A673 (cell line): Measurements from ENCODE around the gene POLE.

Experiments used
- CTCF ChIP-seq: fragments of 300-800, 200-600 bp; sonication (generic); conservative IDR thresholded peaks from 2 replicates; pipeline ENCODE4 v1.5.1; 2017; ENCODE audit warnings: low read depth, mild to moderate bottlenecking, antibody characterized with exemption, low read length, moderate library complexity, mixed read lengths
- EZH2 ChIP-seq: fragments of 200-600 bp; sonication (generic); IDR thresholded peaks from 2 replicates; pipeline ENCODE4 v1.6.1; 2017; ENCODE audit warnings: borderline replicate concordance, low read depth, mild to moderate bottlenecking, mixed read lengths, antibody characterized with exemption, low read length; ENCODE audit not compliant: poor library complexity, severe bottlenecking

GRCh38 chr12:132731574-132731973, 44.4 kb upstream of the POLE start:
- no peak for TF ChIP-seq CTCF
- TF ChIP-seq EZH2 = no peak
